ENCODE measurements around the gene LMX1A. TPM values are rescaled to one million over a fixed set of nuclear protein-coding genes. Genes with fewer than 3 reads are reported as not detected.

LMX1A gene
- total RNA-seq, 2 donors from 2014 or later: 0.22 to 0.64 TPM

DNA sequence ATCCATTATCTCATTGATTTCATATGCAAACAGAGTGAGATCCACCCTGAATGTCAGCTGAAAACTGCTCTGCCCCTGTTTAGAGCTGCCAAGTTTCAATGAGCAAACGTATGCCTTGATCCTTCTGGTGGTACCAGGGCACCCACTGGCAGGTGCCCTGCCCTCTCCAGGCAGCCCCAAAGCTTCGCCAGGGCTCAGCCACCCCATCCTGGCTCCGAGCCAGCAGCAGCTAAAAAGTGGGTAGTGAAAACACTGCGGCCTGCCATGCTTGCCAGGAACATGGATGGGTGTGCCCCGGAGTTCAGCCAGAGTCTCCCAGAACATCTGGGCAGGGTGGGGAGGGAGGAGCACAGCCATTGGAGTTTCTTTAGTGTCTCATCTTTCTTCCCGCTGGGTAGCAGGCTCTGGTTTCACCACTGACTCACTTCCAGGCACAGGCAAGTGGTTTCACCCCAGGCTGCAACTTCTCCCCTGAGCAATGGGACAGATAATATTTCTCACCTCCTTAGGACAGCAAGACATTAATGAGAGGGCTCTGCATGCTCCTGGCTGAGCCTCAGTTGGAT is 8.1 kb upstream of the LMX1A start:
- DNase-seq: no peak
- no peaks in the 10 kb centered on the region for H3K9me3 ChIP-seq
- H3K4me1 ChIP-seq: no peaks in the 10 kb centered on the region
- no peak overlapping the region for H3K9ac ChIP-seq (ENCODE audit: low read depth in 2 of 2, low read length in 2 of 2)
- no peaks in the 10 kb centered on the region for H3K27me3 ChIP-seq
- TF ChIP-seq, protein P1, sequence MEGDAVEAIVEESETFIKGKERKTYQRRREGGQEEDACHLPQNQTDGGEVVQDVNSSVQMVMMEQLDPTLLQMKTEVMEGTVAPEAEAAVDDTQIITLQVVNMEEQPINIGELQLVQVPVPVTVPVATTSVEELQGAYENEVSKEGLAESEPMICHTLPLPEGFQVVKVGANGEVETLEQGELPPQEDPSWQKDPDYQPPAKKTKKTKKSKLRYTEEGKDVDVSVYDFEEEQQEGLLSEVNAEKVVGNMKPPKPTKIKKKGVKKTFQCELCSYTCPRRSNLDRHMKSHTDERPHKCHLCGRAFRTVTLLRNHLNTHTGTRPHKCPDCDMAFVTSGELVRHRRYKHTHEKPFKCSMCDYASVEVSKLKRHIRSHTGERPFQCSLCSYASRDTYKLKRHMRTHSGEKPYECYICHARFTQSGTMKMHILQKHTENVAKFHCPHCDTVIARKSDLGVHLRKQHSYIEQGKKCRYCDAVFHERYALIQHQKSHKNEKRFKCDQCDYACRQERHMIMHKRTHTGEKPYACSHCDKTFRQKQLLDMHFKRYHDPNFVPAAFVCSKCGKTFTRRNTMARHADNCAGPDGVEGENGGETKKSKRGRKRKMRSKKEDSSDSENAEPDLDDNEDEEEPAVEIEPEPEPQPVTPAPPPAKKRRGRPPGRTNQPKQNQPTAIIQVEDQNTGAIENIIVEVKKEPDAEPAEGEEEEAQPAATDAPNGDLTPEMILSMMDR (IDR thresholded peaks at IDR 0.05): no peak
- no peak overlapping the region for H3K4me3 ChIP-seq
- intact Hi-C loops (cut with DNase I): loop anchor here (5.0 kb wide), 1 partner anchor 217 kb away; no protein-coding TSS in a partner anchor
- H3K27ac ChIP-seq: no peak overlapping the region
- no peaks in the 10 kb centered on the region for H3K36me3 ChIP-seq

DNA sequence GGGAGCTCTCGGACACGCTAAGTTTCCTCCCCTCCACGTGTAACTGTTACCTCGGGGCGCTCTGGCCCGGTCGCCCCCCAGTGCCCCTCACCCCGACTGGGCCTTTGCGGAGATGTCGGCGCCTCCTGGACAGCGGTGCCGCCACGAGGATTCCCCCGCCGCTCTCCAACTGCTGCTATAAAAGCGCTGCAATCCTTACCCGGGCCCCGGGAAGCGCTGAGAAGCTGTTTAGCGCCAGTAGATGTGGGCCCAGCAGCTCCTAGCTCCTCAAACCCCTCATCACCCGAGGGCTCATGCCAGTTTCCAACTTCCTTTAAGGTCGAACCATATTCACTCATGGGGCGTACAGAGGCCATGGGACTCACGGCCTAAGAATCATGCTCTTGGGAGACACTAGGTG is 361 bp upstream of the LMX1A start:
- Histone ChIP-seq H3K27me3 (peaks cover 61% of the 10 kb centered on the region), H3K9ac (ENCODE audit: low read depth in 2 of 2, low read length in 2 of 2) (no peak overlapping the region), H3K4me3 (peak overlapping the region; percentile 20)

DNA sequence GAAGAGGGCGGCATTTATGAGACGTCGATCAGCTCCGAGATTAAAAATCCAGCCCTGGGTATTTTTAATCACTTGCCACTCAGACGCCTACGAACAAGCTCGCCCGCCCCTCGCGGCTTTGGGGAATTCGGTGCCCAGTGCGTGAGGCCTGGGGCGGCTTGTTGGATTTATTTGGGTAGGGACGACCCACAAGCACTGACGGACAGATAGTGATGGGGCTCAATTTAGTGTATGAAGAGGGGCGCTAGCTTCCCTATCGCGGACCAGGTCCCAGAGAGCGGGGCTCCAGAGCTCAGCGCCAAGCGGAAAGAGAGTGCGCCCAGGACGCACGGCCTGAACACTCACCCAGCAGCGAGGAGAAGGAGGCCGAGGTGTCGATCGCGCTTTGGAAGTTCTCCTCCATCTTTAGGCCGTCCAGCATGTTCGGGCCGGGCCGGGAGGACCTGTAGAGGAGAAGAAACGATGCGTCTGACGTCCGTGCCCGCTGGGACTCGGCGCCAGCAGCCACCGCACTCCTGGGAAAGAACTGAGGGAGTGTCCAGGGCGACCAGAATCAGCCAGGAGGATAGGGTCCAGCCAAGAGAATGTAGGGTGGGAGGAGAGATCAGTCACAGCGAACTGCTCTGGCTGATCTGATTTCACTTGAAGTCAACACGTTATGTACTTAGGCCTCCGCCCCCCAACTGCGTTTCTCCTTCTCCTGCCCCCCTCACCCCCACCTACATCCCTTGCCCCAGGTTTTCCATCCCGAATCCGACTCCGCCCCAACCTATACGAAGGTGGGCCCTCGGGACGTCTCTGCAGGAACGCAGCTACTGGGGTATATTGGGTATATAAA is 1.2 kb downstream of the LMX1A start:
- peaks cover 12% of the 10 kb centered on the region for H3K4me1 ChIP-seq
- H3K9ac ChIP-seq (ENCODE audit: low read depth in 2 of 2, low read length in 2 of 2): no peak overlapping the region
- no peak overlapping the region for H3K4me3 ChIP-seq
- H3K27me3 ChIP-seq: peaks cover 73% of the 10 kb centered on the region
- DNase-seq: no peak
- intact Hi-C loops (cut with DNase I): no loop called here
- H3K27ac ChIP-seq: no peak overlapping the region
- no peaks in the 10 kb centered on the region for H3K9me3 ChIP-seq
- TF ChIP-seq, protein P1 (IDR thresholded peaks at IDR 0.05): no peak
- no peaks in the 10 kb centered on the region for H3K36me3 ChIP-seq

More for the DNA sequence above, 361 bp upstream of the LMX1A start:
- intact Hi-C loops (cut with DNase I): no loop called here
- no peak overlapping the region for H3K27ac ChIP-seq
- H3K36me3 ChIP-seq: no peaks in the 10 kb centered on the region
- H3K9me3 ChIP-seq: no peaks in the 10 kb centered on the region
- peaks cover 12% of the 10 kb centered on the region for H3K4me1 ChIP-seq
- TF ChIP-seq, protein P1 (IDR thresholded peaks at IDR 0.05): no peak
- no peak for DNase-seq

DNA sequence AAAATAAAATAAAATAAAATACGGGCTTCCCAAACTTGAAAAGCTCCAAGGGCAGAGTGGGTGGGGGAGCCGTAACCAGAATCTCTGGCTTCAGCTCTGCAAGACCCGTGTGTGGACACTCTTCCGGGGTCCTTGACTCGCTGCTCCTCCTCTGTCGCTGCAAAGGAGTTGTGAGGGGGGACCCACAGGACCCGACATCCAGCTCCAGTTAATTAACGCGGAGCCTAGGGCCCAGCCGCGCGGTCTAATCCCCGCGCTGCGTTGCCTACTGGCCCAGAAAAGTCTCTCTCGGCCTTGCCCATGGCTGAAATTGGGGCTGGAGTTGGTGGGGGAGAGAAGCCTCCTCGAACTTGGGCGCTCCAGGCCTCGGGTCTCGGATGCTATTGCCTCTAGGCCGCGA is 1.8 kb downstream of the LMX1A start:
- no peaks in the 10 kb centered on the region for H3K9me3 ChIP-seq
- H3K4me3 ChIP-seq: no peak overlapping the region
- H3K36me3 ChIP-seq: no peaks in the 10 kb centered on the region
- peaks cover 77% of the 10 kb centered on the region for H3K27me3 ChIP-seq
- no peak overlapping the region for H3K27ac ChIP-seq
- no peak for DNase-seq
- peaks cover 12% of the 10 kb centered on the region for H3K4me1 ChIP-seq
- H3K9ac ChIP-seq (ENCODE audit: low read depth in 2 of 2, low read length in 2 of 2): no peak overlapping the region
- intact Hi-C loops (cut with DNase I): no loop called here
- TF ChIP-seq, protein P1 (IDR thresholded peaks at IDR 0.05): no peak

DNA sequence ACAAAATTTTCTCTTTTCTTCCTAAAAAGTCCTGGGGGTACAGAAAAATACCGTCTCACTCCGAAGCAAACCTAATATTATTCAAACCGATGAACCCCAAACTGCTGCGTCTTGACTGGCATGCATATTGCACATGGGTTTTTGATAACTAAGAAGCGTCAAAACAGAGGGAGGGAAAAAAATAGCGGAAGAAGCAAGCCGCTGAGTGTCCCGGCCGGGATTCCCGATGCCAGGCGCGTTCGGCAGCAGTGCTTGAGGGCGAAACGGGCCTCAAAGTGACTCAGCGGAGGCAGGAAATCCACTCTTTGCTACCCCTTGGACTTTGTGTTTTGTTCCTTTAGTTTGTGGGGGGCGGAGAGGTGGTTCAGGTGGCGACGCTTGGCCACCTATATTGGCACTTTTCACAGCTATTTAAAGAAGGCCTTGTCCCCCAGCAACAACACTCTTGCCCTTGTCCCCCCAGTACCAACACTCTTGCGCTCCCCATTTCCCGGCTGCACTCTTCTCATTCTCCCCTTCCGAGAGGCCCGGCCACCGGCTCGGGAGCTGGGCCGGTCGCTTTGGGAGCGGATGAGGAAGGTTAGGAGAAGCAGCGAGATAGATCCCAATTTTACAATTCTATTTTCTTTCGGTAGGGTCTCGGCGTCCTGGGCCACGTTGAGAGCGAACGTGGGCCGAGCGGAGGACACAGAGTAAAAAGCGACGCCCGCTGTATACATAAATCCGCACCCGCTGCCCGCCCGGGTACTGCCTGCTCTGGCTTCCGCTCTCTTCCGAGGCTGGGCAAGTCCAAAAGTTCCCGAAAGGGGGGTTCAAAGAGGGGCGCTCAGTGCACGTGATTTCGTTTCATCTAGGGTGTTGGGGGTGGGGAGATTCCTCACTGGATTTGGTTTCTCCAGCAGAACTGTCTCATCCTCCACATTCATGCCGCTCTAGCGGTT is 2.5 kb downstream of the LMX1A start:
- no peaks in the 10 kb centered on the region for H3K36me3 ChIP-seq
- no peak overlapping the region for H3K27ac ChIP-seq
- H3K4me1 ChIP-seq: peaks cover 12% of the 10 kb centered on the region
- H3K9ac ChIP-seq (ENCODE audit: low read depth in 2 of 2, low read length in 2 of 2): no peak overlapping the region
- no peaks in the 10 kb centered on the region for H3K9me3 ChIP-seq
- intact Hi-C loops (cut with DNase I): no loop called here
- H3K27me3 ChIP-seq: peaks cover 79% of the 10 kb centered on the region
- TF ChIP-seq, protein P1 (IDR thresholded peaks at IDR 0.05): no peak
- DNase-seq: no peak
- H3K4me3 ChIP-seq: no peak overlapping the region

Data from colonic mucosa (tissue), 4 donors.